ENCODE measurements around the gene TRAF4.

Gene TRAF4, protein sequence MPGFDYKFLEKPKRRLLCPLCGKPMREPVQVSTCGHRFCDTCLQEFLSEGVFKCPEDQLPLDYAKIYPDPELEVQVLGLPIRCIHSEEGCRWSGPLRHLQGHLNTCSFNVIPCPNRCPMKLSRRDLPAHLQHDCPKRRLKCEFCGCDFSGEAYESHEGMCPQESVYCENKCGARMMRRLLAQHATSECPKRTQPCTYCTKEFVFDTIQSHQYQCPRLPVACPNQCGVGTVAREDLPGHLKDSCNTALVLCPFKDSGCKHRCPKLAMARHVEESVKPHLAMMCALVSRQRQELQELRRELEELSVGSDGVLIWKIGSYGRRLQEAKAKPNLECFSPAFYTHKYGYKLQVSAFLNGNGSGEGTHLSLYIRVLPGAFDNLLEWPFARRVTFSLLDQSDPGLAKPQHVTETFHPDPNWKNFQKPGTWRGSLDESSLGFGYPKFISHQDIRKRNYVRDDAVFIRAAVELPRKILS

GRCh38 chr17:28743243-28744103, at the start of gene TRAF4:
Gene TRAF4, plus strand, starts transcription at chr17:28744011. Its CDS starts 102 bp downstream, at chr17:28744113.
- DNase-seq = peak; percentile 80

- no peak for DNase-seq
Measured at GRCh38 chr17:28698253-28698941, 45.4 kb upstream of the TRAF4 start.

- no peak for DNase-seq
Measured at GRCh38 chr17:28700278-28700677, 43.5 kb upstream of the TRAF4 start.

GRCh38 chr17:28700830-28701492, 42.9 kb upstream of the TRAF4 start:
- DNase-seq = no peak

GRCh38 chr17:28702026-28702751, 41.6 kb upstream of the TRAF4 start:
- no peak for DNase-seq

DNA sequence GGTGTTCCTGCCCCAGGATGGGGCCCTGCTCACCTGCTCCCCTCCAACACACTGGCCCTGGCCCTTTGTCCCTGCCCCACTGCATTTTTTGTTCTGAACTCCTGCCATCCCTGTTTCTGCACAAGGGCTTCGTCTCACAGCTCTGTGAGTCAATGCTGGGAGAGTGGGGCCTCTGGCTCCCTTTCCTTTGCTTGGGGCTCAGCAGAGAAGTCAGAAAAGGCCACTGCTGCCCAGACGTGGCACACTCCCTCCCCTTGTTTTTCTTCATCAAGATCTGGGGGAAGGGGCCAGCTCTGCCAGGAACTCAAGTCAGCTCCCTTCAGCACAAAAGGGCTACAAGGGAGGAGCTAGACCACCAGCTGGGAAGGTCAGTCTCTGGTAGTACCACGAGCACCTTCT, 41.1 kb upstream of the TRAF4 start:
- DNase-seq = no peak

GRCh38 chr17:28703552-28704218, 40.1 kb upstream of the TRAF4 start:
- no peak for DNase-seq

DNA sequence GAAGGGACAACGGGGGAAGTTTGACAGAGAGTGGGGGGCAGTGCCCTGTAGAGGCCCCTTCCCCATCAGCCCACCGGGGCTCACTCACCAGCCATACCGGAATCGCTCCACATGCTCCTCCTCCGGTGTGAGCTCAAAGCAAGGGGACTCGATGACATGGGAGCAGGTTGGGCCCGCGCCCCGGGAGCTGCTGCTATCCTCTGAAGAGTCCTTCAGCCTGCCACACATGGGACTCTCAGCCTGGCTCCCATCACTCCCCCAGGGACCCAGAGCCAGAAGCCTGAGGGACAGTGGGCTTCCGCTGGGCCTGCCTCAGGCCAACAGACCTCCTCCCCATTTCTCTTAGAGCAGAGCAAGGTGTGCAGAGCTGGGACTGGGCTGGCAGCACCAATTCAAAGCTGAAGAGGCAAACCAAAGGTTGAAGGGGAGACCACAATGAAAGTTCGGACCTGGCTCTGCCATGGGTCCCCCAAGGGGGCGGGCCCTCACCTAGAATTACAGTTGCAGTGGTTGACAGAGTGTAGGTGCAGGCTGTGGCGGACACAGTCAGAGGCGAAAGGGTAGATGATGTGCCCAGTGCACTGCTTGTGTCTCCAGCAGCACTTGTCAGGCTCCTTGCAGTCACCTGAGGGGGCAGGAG, 39.5 kb upstream of the TRAF4 start:
- DNase-seq = no peak

DNA sequence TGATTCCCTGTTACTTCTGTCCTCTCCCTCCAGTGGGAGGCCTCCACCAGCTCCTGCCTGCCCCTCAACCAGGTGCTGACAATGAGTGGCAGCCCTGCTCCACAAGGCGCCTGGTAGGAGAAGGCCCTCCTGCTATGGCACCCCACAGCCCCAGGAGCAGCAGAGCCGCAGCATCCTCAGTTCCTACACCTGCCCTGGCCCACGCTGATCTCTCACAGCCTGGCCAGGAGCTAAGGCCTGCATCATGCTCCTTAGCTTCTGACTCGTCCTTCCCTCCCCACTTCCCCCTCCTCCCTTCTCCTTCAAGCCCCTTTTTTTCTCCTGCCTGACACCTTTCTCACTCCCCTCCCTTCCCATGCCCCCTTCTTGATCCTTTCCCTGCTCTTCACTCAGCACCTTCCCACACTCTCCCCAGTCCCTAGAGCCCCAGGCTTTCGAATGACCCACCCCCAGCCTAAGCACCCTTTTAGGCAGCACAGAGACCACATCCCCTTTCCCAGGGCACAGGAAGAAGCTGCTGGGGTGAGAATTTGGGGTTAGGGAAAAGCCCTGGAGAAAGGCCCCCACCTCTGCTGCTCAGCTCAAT, 38.6 kb upstream of the TRAF4 start:
- no peak for DNase-seq

DNA sequence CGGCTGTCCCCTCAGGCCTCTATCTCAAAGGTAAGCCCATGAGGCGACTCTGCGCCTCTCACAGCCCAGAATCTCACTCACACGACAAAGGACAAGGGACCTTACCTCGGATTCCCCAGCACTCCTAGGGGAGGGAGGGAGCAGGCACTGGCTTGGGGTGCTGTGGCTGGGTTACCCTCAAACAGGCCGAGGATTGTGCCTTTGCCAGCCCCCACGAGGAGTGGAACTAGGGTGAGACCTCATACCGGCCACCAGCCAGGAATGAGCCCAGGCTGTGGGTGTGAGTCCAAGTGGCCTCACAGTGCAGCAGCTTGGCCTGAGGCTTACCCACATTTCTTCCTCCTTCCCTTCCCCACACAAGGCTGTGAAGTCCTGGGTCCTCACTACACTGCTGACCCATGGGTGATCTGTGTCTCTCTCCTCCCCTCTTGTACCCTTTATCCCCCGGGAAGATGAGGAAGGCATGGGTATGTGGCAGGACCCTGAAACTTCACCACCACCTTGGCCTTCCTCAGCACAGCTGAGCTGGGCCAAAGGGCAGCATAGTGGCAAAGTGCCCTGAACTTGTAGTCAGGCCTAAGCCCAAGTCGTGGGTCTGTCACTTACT, 38.0 kb upstream of the TRAF4 start:
- DNase-seq = no peak

- no peak for DNase-seq
Measured at GRCh38 chr17:28706471-28707338, 37.1 kb upstream of the TRAF4 start.

DNA sequence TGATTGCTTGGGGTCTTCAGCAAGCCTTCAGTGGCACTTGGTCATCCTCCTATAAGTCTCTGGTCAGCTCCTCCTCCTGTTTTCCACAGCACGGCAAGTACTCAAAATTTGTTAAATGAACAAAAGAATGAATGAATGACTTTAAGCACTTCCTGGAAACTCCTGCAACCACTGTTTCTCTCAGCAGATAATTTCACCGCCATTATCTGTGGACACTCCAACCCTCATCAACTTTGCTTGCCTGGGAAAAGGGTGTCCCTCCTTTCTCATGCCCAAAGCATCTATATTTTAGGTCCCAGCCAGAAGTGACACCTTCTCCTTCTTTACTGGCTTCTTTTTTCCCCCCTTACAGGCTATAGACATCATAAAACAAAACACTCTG, 36.5 kb upstream of the TRAF4 start:
- no peak for DNase-seq

DNA sequence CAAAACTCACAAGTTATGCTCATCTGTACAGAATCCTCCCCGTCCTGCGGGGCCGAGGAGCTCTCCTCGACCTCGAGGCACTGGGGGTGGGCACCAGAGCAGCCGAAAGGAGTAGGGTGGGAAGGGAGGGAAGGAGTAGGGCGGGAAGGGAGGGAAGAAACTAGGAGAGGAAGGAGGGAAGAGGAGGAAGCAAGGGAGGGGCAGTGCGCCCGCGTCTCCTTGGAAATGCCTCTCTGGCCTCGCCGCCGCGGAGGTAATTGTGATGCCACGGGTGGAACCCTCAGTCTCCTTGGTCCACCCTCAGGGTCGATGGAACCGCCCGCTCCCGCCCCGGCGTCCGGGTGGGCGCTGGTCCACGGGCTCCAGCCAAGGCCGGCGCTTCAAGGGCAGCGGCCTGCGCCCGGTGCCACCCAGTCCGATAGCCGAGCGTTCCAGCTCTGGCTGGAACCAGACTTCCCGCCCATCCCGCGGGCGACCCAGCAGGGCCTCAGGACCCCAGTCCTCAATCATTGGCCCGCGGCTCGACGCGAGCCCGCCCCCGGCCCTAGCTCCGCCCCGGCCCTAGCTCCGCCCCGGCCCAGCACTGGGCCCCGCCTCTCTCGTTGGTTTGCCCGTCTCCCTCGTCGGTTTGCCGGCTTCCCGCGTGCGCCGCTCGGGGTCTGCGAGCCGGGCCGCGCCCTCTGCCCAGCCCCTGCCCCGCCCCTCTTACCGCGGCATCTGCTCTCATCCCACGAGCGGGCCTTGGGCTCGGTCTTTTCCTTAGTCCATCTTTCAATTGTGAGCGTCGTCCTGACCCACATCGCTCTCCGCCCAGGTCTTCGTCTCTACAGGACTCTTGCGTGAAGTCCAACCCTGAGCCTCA, 32.7 kb upstream of the TRAF4 start:
- peak; percentile 94 for DNase-seq

DNA sequence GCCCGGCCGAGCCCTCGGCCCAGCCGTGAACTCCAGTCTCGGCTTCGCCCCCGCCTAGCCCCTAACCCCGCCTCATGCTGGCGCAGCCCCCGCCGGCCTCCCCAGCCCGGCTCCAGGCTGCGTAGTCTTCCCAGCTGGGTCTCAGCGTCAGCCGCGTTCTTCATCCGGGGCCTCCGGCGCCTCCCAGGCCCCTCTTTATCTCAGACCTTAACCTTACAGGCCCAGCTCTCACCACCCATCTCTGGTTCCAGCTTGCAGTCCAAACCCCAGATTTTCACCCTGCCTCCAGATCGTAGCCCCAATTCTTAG, 32.1 kb upstream of the TRAF4 start, which contains the start of gene PROCA1:
TSS of gene PROCA1 (minus strand) at position 166 of the 309 bp plus-strand sequence. CDS start 228 bp downstream, outside the sequence.
- DNase-seq = peak; percentile 46

DNA sequence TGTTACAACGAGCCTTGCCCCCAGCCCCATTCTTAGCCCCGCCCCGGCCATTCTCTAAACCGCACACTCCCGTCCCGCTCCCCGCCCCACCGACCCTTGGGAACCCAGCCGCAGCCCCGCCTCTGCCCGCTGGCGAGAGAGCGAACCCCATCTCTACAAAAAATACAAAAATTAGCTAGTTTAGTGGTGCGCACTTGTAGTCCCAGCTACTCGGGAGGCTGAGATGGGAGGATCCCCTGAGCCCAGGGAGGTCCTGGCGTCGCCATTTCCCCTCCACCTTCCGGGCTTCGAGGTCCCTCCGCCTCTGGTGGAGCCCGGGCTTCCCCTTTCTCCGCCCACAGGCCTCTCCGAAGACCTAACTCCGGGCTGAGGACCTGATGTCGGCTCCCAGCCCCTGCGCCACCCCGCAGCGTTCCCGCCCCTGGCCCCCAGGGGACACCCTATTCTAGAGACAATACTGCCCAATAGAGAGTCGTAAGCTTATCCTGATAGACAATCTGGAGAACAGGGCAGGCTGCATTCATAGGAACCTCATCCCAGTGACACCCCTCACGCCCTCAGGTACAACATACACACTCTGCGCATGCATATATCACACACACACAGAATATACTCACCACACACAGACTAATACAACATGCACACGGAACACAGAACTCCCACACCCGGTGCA, 31.6 kb upstream of the TRAF4 start:
- peak; percentile 79 for DNase-seq

- DNase-seq = no peak
Measured at GRCh38 chr17:28712705-28713415, 31.0 kb upstream of the TRAF4 start.

- DNase-seq = no peak
Measured at GRCh38 chr17:28714281-28714680, 29.5 kb upstream of the TRAF4 start.

Measured in CD4-positive, alpha-beta T cell treated with Interleukin-10 for 1 hour (primary cell).